Osteocyte (in vitro differentiated cells): ENCODE measurements around the gene JMJD7. TPM values are rescaled to one million over a fixed set of nuclear protein-coding genes. Genes with fewer than 3 reads are reported as not detected.

ENCODE experiments used
- DNase-seq: peaks from one replicate; pipeline ENCODE4 v3.0.0; 2021; ENCODE audit warnings: mixed read lengths; ENCODE audit not compliant: unreplicated experiment; ENCODE audit errors: extremely low spot score
- H3K27ac Mint-ChIP-seq: one replicate; pipeline ENCODE4 v1.8.0; 2021; ENCODE audit warnings: mild to moderate bottlenecking, mixed read lengths; ENCODE audit not compliant: unreplicated experiment
- H3K27me3 Mint-ChIP-seq: one replicate; pipeline ENCODE4 v1.8.0; 2021; ENCODE audit warnings: mixed read lengths; ENCODE audit not compliant: unreplicated experiment
- H3K36me3 Mint-ChIP-seq: one replicate; pipeline ENCODE4 v1.8.0; 2021; ENCODE audit warnings: mixed read lengths; ENCODE audit not compliant: unreplicated experiment
- H3K4me1 Mint-ChIP-seq: one replicate; pipeline ENCODE4 v1.8.0; 2021; ENCODE audit warnings: mixed read lengths; ENCODE audit not compliant: unreplicated experiment
- H3K4me3 Mint-ChIP-seq: one replicate; pipeline ENCODE4 v1.8.0; 2021; ENCODE audit warnings: mild to moderate bottlenecking, moderate library complexity, mixed read lengths; ENCODE audit not compliant: unreplicated experiment
- H3K9me3 Mint-ChIP-seq: one replicate; pipeline ENCODE4 v1.8.0; 2021; ENCODE audit warnings: mixed read lengths; ENCODE audit not compliant: unreplicated experiment
- CTCF ChIP-seq: fragments of 200-600 bp; sonication (generic); IDR thresholded peaks from 2 replicates; pipeline ENCODE4 v1.5.0; 2021; ENCODE audit warnings: antibody characterized with exemption, mild to moderate bottlenecking, moderate library complexity
- total RNA-seq: library from RNA; stranded (reverse); gene quantifications from 2 replicates; pipeline ENCODE4 v1.2.1, GENCODE V29; 2021

Gene JMJD7
- total RNA-seq, 1 donor from 2014 or later = 14.0 TPM

GRCh38 chr15:41869770-41870688 is 42.1 kb downstream of the JMJD7 start:
- no peaks in the 10 kb centered on the region for H3K27me3 Mint-ChIP-seq
- H3K36me3 Mint-ChIP-seq = peaks cover 2% of the 10 kb centered on the region
- no peaks in the 10 kb centered on the region for H3K4me1 Mint-ChIP-seq
- no peaks in the 10 kb centered on the region for H3K9me3 Mint-ChIP-seq
- no peak overlapping the region for H3K4me3 Mint-ChIP-seq
- DNase-seq = no peak
- no peak overlapping the region for H3K27ac Mint-ChIP-seq
- TF ChIP-seq CTCF = no peak

- H3K4me3 Mint-ChIP-seq = no peak overlapping the region
- DNase-seq = no peak
- no peaks in the 10 kb centered on the region for H3K9me3 Mint-ChIP-seq
- no peaks in the 10 kb centered on the region for H3K4me1 Mint-ChIP-seq
- peaks cover 2% of the 10 kb centered on the region for H3K36me3 Mint-ChIP-seq
- TF ChIP-seq CTCF = no peak
- no peaks in the 10 kb centered on the region for H3K27me3 Mint-ChIP-seq
- H3K27ac Mint-ChIP-seq = no peak overlapping the region
These were observed 42.8 kb downstream of the JMJD7 start for GRCh38 chr15:41870689-41871081.

DNA sequence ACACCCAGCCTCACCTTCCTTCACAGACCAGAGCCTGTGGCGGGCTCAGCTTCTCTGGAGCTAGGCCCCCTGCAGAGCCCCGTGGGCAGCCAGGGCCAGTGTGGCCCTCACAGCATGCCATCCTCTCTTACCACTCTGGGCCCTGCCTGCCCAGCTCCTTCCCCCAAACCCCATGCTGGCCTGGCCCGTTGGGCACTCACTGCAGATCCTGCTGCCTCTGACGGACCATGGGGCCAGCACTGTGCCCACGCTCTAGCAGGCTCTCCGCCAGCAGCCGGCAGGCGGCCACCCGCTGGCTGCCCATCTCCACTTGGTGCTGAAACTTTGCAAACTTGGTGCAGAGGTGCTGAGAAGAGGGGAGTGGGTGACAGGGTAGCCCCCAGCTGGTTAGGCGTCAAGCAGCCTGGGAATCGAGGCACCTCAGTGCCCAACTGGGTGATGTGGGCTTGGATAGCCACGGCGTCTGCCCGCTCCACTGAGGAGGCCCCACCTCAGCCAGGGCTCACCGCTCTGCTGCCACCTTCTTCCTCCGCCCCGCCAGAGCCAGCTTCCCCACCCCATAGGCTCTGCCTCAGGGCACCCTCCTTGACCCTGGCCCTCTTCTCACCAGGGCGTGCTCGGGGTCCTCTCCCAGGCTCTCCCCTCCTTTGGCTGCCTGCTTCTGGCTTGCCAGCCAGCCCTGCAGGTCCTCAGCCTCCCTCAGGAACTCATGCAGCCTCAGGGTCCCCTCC is 43.4 kb downstream of the JMJD7 start:
- TF ChIP-seq CTCF = no peak
- Mint-ChIP-seq H3K27ac (no peak overlapping the region), H3K27me3 (no peaks in the 10 kb centered on the region), H3K4me3 (no peak overlapping the region), H3K4me1 (no peaks in the 10 kb centered on the region), H3K36me3 (peaks cover 2% of the 10 kb centered on the region), H3K9me3 (no peaks in the 10 kb centered on the region)
- DNase-seq = no peak

- no peak overlapping the region for H3K27ac Mint-ChIP-seq
- H3K4me1 Mint-ChIP-seq = no peaks in the 10 kb centered on the region
These were observed 44.4 kb downstream of the JMJD7 start for GRCh38 chr15:41872166-41872747.

More at GRCh38 chr15:41872166-41872747, 44.4 kb downstream of the JMJD7 start:
- Mint-ChIP-seq H3K27me3 (no peaks in the 10 kb centered on the region), H3K9me3 (no peaks in the 10 kb centered on the region), H3K36me3 (peaks cover 2% of the 10 kb centered on the region), H3K4me3 (no peak overlapping the region)
- DNase-seq = no peak
- no peak for TF ChIP-seq CTCF
